Measurements from ENCODE around the gene GAP43.

GRCh38 chr3:115588201-115589115, 34.9 kb upstream of the GAP43 start:
- TF ChIP-seq CTCF (conservative IDR thresholded peaks at IDR 0.05; ENCODE audit: low read depth, low read length) (no peak), EZH2 (IDR thresholded peaks at IDR 0.05; ENCODE audit: borderline replicate concordance, low read depth, low read length, poor library complexity, severe bottlenecking) (no peak)

All from A673 (cell line).